NCI-H128 (cell line): ENCODE results near the gene ITGB2.
A peak's percentile ranks its signal among the peaks of the same experiment; 100 is the strongest.
"Not testable (repeated sequence)": the region's sequence is repeated elsewhere in the genome, so short reads cannot be mapped to it uniquely, and the experiment has no call there.

Experiments used
- DNase-seq: peaks from one replicate; lab custom pipeline; 2025; ENCODE audit not compliant: unreplicated experiment; lab: John Stamatoyannopoulos, UW

The ITGB2 gene

DNA sequence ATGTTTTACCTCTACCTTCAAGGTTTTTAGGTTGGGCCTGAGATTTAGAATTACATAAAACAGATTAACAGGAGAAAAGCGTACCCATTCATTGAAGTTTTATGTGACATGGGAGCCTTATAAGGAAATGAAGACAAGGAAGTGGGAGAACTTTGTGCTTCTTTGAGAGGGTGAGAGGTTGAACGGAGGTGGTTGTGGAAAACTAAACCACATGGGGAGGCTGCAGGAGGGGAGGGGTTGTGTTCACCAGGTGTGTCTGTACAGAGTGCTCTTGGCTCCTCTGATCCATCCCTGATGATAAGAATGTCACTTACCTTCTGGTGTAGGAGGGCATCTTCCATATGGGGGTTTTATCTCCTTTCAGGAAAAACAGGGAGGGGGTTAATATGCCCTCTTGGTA is 21.9 kb upstream of the ITGB2 start:
- no peak for DNase-seq

DNA sequence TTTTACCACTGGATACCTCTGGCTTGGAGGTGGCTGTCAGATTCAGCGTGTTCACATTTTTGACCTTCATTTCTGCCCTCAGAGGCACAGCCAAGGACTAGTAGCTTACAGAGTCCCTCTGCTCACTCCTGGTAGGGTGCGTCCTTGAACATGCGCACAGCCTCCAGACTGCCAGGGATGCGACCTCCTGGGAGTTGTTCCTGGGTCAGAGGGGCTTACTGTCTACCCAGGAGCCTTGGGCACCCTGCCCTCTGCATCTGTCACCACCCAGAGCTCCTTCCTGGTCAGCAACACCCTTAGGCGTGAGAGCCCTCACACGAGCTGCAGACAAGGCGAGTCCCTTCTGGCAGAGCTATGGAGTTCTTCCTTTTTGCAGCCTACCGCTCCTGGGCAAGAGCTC is 20.9 kb upstream of the ITGB2 start:
- no peak for DNase-seq

DNA sequence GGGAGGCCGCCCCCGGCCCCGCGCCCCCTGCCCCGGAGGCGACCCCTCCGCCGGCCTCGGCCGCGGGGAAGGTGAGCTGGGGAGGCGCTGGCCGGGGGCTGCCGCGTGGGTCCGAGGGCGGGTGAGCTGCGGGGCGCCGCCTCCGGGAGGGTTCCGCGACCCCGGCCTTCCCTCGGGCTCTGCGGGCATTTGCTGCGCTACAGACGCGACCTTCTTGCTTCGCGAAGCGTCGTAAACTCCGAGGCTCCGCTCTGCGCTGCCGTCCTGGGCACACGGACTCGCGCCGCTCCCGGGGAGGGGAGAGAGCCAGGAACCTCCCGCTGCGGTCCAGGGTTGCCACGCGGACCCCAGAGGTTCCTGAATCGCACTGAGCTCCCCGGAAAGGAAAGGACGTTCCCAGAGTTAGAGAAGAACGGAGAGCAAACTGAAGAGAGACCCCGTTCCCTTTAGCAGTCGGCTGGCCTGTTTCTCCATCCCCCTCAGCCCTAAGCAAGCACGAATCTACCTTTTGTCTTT is 19.5 kb upstream of the ITGB2 start:
- DNase-seq, result no peak

DNA sequence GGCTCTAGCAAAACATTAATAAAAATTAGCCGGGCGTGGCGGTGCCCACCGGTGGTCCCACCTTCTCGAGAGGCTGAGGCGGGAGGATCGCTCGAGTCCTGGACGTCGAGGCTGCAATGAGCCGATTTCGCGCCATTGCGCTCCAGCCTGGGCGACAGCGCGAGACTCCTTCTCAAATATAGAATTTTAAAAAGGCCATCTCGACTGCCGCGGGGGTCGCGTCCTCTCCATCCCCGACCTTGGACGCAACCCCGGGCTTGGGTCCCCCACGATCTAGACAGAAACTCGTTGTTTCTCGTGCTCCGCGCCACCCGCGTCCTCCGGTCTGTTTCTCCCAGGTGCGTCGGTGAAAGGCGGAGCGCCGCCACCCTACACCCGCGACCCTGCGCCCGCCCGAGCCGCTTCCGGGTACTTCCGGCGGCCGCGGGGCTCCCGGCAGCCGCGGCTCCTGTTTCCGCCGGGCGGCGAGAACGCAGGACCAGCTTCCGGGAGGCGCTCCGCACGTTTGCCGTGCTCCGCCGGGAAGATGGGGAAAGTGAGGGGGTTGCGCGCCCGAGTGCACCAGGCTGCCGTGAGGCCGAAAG is 18.9 kb upstream of the ITGB2 start, which contains the start of gene SLX9:
SLX9 (plus strand) TSS at position 498 of the 584 bp plus-strand sequence; CDS start at position 527, 29 bp downstream.
- peak; percentile 55 for DNase-seq

DNA sequence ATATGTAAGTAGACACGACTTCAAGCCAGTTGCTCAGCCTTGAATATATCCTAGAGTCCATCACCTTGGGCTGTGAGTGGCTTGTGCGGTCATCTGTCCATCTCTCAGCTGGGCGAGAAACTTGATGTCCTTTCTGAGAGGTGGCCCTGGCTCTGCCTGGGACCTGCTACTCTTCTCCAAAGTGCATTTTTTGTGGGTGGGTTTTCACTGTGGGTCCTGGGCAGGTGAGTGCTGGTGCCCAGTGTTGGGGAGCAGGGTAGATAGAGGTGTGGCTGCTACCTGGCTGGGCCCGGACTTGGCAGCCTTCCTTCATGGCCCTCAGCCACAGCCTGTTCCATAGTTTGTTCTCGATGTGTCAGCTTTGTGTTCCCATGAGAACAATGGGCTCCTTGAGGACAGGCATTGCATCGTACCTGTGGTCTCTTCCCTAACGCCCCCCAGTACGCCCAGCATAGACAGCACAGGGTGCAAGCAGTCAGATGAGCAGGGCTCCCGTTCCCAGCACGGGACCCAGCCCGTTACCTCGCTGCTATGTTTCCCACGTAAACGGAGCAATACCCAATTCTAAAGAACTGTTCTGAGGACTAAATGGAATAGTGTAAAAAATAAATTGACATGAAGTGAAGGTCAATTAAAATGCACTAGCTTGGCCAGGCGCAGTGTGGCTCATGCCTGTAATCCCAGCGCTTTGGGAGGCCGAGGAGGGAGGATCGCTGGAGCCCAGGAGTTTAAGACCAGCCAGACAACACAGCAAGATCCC is 18.3 kb upstream of the ITGB2 start:
- no peak for DNase-seq

DNA sequence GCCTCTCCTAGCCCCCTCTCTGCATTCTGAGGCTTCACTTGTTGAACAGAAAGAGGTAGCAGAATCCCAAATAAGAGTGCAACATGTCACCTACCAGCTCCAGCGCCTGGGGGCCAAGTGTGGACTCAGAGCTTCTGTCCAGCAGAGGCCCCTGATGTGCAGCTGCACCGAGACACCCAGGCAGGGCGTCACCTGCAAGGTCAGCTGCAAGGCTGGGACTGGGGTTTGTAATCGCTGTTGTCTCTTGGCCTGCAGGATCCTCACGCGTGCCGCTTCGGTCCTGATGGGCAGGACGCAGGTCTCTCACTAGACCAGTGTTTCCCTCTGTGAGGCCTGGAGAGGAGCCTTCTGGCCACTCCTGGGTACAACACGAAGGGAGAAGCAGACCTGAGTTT is 14.8 kb upstream of the ITGB2 start:
- DNase-seq, result no peak

DNA sequence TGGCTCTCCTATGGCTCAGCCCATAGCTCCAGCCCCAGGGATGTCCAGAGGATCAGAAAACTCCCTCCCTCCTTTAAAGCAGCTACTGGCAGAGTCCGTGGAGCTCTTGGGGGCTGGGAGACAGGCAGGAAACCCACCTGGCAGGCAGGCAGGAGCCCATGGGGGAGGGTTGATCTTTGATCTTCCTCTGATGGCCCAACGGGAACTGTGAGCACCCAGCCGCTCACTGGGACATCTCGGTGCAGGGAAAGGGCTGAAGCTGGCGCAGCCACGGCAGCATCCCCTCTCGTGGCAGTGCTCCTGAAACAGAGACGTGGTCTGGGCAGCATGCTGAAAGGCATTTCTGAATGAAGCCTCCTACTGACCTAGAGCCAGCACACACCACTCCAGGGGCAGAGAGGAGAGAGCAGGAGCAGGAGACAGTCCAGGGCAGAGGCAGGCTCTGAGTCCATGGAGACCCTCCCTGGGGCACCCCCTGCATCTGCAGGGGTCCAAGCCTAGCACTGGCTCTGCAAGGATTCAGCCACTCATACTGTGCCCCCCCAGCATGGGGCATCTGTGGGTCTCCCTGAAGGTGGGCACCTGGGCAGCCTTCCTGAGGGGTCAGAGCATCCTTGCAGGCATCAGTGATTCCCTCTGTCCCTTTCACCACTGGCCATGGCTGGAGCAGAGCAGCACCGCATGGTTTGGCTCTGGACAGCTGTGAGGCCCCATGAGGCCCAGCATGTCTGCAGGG is 14.3 kb upstream of the ITGB2 start:
- no peak for DNase-seq

DNA sequence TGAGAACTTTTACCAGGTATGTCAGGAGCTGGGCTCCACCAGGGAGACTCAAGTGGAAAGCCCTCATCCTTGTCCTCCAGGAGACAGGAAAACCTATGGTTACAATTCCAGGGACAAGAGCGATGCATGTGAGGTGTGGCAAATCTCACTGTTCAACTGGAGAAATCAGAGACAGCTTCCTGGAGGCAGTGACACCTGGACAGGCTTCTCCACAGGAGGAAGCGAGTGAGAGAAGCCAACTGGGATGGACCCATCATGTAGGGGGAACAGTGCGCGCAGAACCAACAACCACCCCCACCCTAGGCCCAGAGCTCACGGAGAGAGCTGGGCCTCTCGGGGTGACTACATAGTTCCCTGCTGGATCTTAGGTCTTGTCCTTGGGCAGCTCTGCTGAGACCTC is 13.6 kb upstream of the ITGB2 start:
- DNase-seq, result no peak

DNA sequence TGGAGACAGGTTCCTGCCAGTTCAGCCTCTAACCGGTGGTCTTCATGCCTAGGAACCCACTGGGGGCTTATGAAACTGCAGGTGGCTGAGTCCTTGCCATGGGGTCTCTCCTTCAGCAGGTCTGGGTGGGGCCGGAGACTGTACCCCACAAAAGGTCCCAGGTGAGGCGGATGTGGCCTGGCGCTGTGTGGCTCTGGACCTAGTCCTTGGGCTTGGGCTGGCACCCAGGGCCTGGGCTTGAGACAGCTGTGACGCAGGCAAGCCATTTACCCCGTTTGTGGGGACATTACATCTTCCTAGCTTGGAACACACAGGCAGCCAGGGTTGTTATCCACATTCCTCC is 13.2 kb upstream of the ITGB2 start:
- DNase-seq, result no peak

DNA sequence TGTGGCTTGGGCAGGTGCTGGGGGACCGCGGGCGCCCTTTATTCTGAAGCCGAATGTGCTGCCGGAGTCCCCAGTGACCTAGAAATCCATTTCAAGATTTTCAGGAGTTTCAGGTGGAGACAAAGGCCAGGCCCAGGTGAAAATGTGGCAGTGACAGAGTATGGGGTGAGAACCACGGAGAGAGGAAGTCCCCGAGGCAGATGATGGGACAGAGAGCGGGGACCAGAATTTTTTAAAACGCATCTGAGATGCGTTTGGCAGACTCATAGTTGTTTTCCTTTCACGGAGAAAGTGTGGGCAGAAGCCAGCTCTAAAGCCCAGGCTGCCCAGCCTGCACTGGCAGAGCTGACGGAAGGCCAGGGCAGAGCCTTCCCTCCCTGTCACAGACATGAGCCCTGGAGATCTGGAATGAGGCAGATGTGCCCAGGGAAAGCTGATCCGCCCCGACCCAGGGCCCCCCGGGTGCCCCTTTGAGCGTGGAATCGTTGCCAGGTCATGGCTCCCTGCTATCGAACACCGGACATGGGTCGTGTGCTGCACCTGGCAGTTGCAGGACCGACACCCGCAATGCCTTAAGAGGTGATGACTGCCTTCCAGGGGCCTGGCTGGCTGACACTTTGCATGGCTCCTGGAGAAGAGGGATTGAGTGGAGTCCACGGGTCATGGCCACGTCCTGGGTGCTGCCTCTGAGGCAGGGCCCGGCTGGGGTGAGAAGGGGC is 12.7 kb upstream of the ITGB2 start:
- no peak for DNase-seq

DNA sequence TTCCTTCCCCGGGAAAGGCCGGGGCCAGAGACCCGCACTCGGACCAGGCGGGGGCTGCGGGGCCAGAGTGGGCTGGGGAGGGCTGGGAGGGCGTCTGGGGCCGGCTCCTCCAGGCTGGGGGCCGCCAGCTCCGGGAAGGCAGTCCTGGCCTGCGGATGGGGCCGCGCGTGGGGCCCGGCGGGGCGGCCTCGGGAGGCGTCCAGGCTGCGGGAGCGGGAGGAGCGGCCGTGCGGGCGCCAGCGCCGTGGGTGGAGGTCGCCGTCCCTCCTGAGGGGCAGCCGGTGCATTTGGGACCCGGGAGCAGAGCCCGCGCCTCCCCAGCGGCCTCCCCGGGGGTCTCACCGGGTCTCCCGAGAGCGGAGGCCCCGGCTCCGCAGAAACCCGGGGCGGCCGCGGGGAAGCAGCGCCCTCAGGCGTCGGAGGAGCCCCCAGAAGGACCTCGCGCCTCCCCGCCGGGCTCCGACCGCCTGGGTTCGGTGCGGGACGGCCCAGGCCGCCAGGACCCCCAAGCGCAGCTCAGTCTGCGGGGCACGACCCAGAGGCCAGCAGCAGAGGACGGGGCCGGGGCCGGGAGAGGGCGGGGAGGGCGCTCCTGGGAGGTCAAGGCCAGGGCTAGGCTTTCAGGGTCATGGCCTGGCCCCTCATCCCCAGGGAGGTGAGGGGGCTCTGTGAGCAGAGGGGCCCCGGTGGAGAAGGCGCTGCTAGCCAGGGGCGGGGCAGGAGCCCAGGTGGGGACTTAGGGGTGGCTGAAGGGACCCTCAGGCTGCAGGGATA is 11.9 kb upstream of the ITGB2 start:
- DNase-seq, result no peak

DNA sequence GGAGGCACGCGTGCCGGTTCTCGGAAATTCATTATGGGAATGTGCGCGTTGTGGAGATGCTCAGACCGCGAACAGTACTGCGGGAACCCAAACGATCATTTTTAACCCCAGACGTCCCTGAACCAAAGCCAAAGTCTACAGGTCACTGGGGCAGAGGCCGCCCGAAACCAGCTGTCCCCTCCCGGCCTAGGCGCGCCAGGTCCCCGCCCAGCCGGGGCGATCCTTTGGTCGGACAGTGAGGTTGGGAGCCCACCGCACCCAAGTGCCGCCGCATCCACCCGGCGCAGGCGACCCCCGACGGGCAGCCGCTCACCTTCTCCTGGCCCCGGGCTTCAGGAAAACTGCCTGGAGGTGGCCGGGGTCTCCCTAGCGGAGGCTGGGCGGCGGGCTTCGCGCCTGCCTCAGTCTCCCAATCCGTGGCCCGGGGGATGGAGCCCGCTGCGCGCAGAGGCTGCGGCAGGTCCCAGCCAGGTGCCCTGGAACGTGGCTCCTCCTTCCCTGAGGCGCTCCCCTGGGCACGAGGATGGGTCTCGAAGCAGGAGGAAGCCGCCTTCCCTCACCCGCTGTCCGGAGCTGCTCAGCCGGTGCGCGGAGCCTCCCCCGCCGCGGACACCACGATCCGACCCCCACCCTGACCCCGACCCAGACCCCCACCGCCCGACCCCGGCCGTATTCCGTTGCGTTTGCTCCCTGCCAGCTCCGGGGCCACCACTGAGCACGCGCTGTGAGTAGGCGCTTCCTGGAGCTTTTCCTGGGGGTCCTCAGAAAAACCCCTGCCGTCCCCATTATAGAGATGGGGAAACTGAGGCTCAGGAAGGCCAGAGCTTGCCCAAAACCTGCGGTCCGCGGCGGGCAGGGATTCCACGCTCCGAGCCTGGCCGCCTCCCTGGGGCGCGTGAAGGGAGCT is 11.1 kb upstream of the ITGB2 start:
- DNase-seq, result no peak

DNA sequence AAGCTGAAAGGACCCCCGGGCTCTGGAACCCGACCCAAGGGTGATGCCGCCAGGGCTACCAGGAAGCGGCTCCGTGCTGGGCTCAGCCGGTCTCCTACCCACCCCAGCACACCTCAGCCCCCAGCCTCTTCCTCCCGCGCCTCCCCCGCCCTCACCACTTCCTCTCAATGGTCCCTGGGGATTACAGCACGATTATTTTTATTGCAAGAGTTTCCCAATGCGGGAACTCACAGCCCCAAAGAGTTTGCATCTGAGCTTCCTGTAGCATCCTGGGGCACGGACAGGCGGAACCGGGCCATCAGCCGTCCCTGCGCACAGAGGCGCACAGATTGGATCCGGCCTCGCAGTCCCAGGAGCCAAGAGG is 10.4 kb upstream of the ITGB2 start:
- no peak for DNase-seq

DNA sequence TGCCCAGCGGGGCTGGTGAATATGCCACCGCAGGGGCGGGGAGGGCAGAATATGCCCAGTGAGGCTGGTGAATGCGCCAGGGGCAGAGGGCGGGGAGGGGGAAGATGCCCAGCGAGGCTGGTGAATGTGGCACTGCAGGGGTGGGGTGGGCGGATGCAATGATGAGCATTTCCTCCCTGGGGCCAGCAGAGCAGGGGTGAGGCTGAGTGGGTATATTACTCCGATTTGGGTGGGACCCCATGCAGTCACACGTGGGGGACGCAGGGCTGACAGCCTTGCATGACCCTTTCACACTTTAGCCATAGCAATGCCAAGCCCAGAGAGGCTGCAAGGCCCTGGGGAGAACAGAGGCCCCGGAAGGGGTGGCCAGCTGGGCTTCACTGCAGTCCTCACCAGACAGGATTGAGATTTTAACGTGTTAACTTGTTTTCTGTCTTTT is 9.9 kb upstream of the ITGB2 start:
- no peak for DNase-seq

DNA sequence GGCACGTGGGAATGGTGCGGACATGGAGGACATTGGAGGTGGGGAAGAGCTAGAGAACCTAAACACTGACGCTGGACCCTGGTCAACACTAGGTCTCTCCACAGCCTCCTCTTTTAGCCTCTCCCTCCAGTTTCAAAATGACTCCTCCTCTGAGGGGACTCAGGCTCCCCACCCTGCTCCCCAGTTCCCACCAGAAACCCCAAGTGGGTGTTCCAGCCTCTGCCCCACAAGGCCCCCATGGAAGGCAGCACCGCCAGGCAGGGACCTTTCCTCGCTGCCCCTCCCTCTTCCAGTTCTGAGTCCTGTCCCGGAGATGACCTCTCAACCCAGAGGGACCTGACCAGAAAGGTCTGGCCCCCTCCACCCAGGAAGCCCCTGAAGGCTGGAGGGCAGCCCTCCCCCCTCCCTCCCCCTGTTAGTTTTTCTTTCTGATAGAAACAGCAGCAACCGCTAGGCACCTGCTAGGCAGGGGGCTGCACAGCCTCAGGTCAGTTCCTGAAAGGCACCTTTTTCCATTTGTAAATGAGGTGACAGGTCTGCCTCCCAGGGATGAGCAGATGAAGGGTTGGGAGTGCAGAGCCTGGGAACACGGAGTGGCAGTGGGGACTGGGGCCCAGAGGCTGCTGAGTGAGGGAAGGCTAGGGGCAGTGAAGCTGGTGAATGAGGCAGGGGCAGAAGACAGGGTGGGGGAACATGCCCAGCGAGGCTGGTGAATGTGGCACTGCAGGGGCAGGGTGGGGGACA is 9.3 kb upstream of the ITGB2 start:
- no peak for DNase-seq

DNA sequence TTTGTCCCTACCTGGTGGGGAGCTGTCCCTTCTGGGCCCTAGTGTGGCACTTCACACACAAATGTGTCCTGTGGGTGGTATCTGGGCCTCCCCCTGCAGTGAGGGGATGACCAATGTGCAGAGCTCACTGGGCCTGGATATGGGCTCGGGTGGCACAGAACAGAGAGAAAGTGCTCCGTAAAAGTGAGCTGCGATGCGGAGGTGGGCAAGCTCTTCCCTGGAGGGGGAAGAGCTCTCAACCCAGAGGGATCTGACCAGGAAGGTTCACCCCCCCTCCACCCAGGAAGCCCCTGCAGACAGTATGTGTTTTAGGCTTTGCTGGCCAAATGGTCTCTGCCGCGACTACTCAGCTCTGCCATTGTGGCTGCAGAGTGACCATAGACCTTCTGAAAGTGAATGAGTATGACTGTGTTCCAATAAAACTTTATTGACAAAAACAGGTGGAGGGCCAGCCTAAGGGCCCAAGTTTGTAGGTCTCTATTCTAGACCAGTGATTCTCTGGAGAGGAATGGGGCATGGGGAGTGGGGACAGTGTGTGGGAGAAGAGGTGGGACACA is 8.6 kb upstream of the ITGB2 start:
- no peak for DNase-seq

DNA sequence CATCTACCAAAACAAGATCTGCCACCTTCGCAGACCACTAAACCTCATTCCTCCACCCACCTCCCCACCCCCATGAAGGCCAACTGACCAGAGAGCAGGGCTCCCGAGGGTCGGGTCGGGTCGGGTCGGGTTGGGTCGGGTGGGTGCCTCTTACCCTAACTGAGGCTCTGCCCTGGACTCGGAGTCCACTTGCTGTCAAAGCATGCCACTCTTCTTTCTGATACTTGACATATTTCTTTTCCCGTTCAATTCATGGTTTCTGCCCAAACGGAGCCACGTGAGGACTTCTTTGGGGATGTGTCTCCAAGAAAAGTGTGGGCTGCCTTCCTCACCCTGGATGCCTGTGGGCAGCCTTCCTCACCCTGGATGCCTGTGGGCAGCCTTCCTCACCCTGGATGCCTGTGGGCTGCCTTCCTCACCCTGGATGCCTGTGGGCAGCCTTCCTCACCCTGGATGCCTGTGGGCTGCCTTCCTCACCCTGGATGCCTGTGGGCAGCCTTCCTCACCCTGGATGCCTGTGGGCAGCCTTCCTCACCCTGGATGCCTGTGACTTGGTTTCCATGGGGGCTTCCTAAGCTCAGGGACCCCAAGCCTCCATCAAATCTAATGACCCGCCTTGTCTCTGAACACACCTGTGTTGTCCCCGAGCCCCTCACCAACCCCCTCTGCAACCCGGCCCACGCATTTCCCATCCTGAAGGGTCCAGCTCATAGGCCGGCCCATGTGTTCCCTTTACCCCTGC is 8.0 kb upstream of the ITGB2 start:
- not testable (repeated sequence) for DNase-seq
